HCT116 (cell line): Measurements from ENCODE around the gene RBM27. TPM values are rescaled to one million over a fixed set of nuclear protein-coding genes. Genes with fewer than 3 reads are reported as not detected.

Experiments used
- ATAC-seq: fragments of 200-7000 bp; cut with Tn5 transposase; 2 replicates; pipeline ENCODE4 v1.9.1; 2020; ENCODE audit warnings: mild to moderate bottlenecking, moderate library complexity
- BruUV-seq: library from RNA; stranded (reverse); fragments of 400-500 nt; replicated peaks from 2 replicates; lab custom pipeline; 2021; lab: Mats Ljungman, UMichigan
- CTCF ChIA-PET: fragments of 300-600 bp; sonication (Branson Sonifier 250); formaldehyde crosslinking; loops from one replicate; lab custom pipeline; 2021; ENCODE audit warnings: antibody characterized with exemption; lab: Charles Lee
- POLR2A ChIA-PET: fragments of 300-600, 350-600 bp; sonication (Branson Sonifier 250); formaldehyde crosslinking; loops from one replicate; lab custom pipeline; 2021; ENCODE audit warnings: antibody characterized with exemption; lab: Charles Lee
- RAD21 ChIA-PET, 2 experiments: fragments of 300-600 bp; sonication (Branson Sonifier 250); formaldehyde crosslinking; loops; one replicate each; lab custom pipeline; 2023; ENCODE audit warnings: low total read pairs in 2 of 2; ENCODE audit not compliant: uncharacterized antibody in 2 of 2, unreplicated experiment in 2 of 2, low non-redundant PET in 1 of 2; lab: Charles Lee
- DNase-seq: peaks from one replicate; pipeline ENCODE4 v3.0.0-alpha.2; 2010; ENCODE audit warnings: low read depth, low spot score
- H2AFZ ChIP-seq: fragments of 200-600 bp; shearing (Covaris generic), sonication (generic); 2 replicates; pipeline ENCODE4 v1.6.1; 2017; ENCODE audit warnings: low read depth, mixed run types, mixed read lengths, antibody characterized with exemption, low read length; ENCODE audit not compliant: poor library complexity, severe bottlenecking
- H3K27ac ChIP-seq: 2 replicates; pipeline ENCODE4 v1.5.1; 2012; ENCODE audit warnings: low read depth, low read length
- H3K27me3 ChIP-seq: fragments of 200-600 bp; sonication (generic); 2 replicates; pipeline ENCODE4 v1.6.1; 2016; ENCODE audit warnings: mixed run types, low read length, mixed read lengths; ENCODE audit not compliant: insufficient read depth
- H3K36me3 ChIP-seq, 2 experiments: fragments of 200-500 bp in 1 of 2; fragments of 200-600 bp in 1 of 2; sonication (Bioruptor generic) in 1 of 2; sonication (generic) in 1 of 2; 2 replicates each; pipeline versions ENCODE4 v1.5.1 to v1.6.1; 2014 to 2016; ENCODE audit warnings: low read length in 2 of 2, inconsistent platforms in 1 of 2, mixed read lengths in 1 of 2, mixed run types in 1 of 2; ENCODE audit not compliant: insufficient read depth in 2 of 2, control insufficient read depth in 1 of 2
- H3K4me1 ChIP-seq, 2 experiments: fragments of 200-600 bp in 1 of 2; sonication (generic) in 1 of 2; 2 replicates each; pipeline versions ENCODE4 v1.5.1 to v1.6.1; 2012 to 2017; ENCODE audit warnings: low read length in 2 of 2, inconsistent platforms in 1 of 2, mild to moderate bottlenecking in 1 of 2, mixed read lengths in 1 of 2, mixed run types in 1 of 2, moderate library complexity in 1 of 2; ENCODE audit not compliant: insufficient read depth in 2 of 2, control insufficient read depth in 1 of 2
- H3K4me2 ChIP-seq: fragments of 200-600 bp; sonication (generic); 2 replicates; pipeline ENCODE4 v1.6.1; 2017; ENCODE audit warnings: mixed run types, low read length, mixed read lengths
- H3K4me3 ChIP-seq, 2 experiments: fragments of 200-600 bp in 1 of 2; sonication (generic) in 1 of 2; replicated peaks in 1 of 2; 2 replicates each; pipeline ENCODE4 v1.5.1; 2011 to 2016; ENCODE audit warnings: low read length in 2 of 2, control low read depth in 1 of 2, low read depth in 1 of 2, mild to moderate bottlenecking in 1 of 2, mixed read lengths in 1 of 2, mixed run types in 1 of 2
- H3K79me2 ChIP-seq: fragments of 200-600 bp; sonication (generic); 2 replicates; pipeline ENCODE4 v1.6.1; 2017; ENCODE audit warnings: mild to moderate bottlenecking, mixed run types, low read length, moderate library complexity, mixed read lengths; ENCODE audit not compliant: insufficient read depth
- H3K9ac ChIP-seq: fragments of 200-600 bp; sonication (generic); 2 replicates; pipeline ENCODE4 v1.6.1; 2016; ENCODE audit warnings: low read length, mixed read lengths
- H3K9me2 ChIP-seq: fragments of 200-600 bp; sonication (generic), shearing (Covaris generic); 2 replicates; pipeline ENCODE4 v1.6.1; 2017; ENCODE audit warnings: mixed run types, mild to moderate bottlenecking, moderate library complexity; ENCODE audit not compliant: insufficient read depth
- H3K9me3 ChIP-seq, 2 experiments: fragments of 200-500 bp in 1 of 2; fragments of 200-600 bp in 1 of 2; sonication (Bioruptor generic) in 1 of 2; sonication (generic) in 1 of 2; 2 replicates each; pipeline ENCODE4 v1.6.1; 2014 to 2017; ENCODE audit warnings: low read length in 2 of 2, mixed read lengths in 2 of 2, inconsistent platforms in 1 of 2, low read depth in 1 of 2, mild to moderate bottlenecking in 1 of 2, mixed run types in 1 of 2, moderate library complexity in 1 of 2; ENCODE audit not compliant: control insufficient read depth in 1 of 2, insufficient read depth in 1 of 2
- H4K20me1 ChIP-seq: fragments of 200-600 bp; sonication (generic), shearing (Covaris generic); 2 replicates; pipeline ENCODE4 v1.6.1; 2017; ENCODE audit warnings: mixed run types, mild to moderate bottlenecking, moderate library complexity; ENCODE audit not compliant: insufficient read depth
- EGR1 ChIP-seq: IDR thresholded peaks from 2 replicates; pipeline ENCODE4 v1.6.1; 2012; ENCODE audit warnings: low read depth
- FOSL1 ChIP-seq: IDR thresholded peaks from 2 replicates; pipeline ENCODE4 v1.6.1; 2012; ENCODE audit warnings: low read depth
- JUND ChIP-seq: IDR thresholded peaks from 2 replicates; pipeline ENCODE4 v1.6.1; 2012
- POLR2A ChIP-seq: IDR thresholded peaks from 2 replicates; pipeline ENCODE4 v1.7.0; 2011; ENCODE audit warnings: borderline replicate concordance; ENCODE audit not compliant: insufficient read depth, insufficient read length; ENCODE audit errors: extremely low read depth
- RAD21 ChIP-seq: IDR thresholded peaks from 2 replicates; pipeline ENCODE4 v1.6.1; 2012; ENCODE audit warnings: low read depth, mild to moderate bottlenecking
- SIN3A ChIP-seq: IDR thresholded peaks from 2 replicates; pipeline ENCODE4 v1.6.1; 2012; ENCODE audit warnings: low read depth
- SP1 ChIP-seq: IDR thresholded peaks from 2 replicates; pipeline ENCODE4 v1.6.1; 2012; ENCODE audit warnings: low read depth
- TCF7L2 ChIP-seq: IDR thresholded peaks from 2 replicates; pipeline ENCODE4 v1.7.0; 2011; ENCODE audit warnings: borderline replicate concordance, inconsistent platforms; ENCODE audit not compliant: insufficient read depth, insufficient read length; ENCODE audit errors: extremely low read depth
- ZFX ChIP-seq: fragments of 450-650 bp; IDR thresholded peaks from 2 replicates; pipeline ENCODE4 v1.6.1; 2017
- intact Hi-C: fragments of 100-400 bp; cut with micrococcal nuclease; formaldehyde crosslinking; loops from 2 replicates; pipeline ENCODE4 v1.10.0; 2022
- total RNA-seq: library from RNA; stranded (reverse); gene quantifications from one replicate; pipeline ENCODE4 v1.2.1, GENCODE V29; 2021; ENCODE audit not compliant: unreplicated experiment
- TF ChIP-seq, protein P1 (sequence below): IDR thresholded peaks from 2 replicates; pipeline ENCODE4 v1.6.1; 2011; ENCODE audit warnings: mild to moderate bottlenecking, low read length, moderate library complexity; ENCODE audit not compliant: insufficient replicate concordance; ENCODE audit errors: extremely low read depth
- TF ChIP-seq, protein P2 (sequence below): IDR thresholded peaks from 2 replicates; pipeline ENCODE4 v1.6.1; 2012
- TF ChIP-seq, protein P3 (sequence below), 3 experiments: fragments of 200-600 bp in 1 of 3; sonication (generic) in 1 of 3; IDR thresholded peaks in 2 of 3; conservative IDR thresholded peaks in 1 of 3; 2 replicates each; pipeline ENCODE4 v1.5.1; 2012 to 2017; ENCODE audit warnings: low read depth in 2 of 3, low read length in 2 of 3, antibody characterized with exemption in 1 of 3, borderline replicate concordance in 1 of 3, control low read depth in 1 of 3, mild to moderate bottlenecking in 1 of 3, mixed read lengths in 1 of 3, mixed run types in 1 of 3, moderate library complexity in 1 of 3; ENCODE audit not compliant: insufficient read depth in 1 of 3

The RBM27 gene
- total RNA-seq, 1 experiment from 2014 or later: 15.2 TPM

DNA sequence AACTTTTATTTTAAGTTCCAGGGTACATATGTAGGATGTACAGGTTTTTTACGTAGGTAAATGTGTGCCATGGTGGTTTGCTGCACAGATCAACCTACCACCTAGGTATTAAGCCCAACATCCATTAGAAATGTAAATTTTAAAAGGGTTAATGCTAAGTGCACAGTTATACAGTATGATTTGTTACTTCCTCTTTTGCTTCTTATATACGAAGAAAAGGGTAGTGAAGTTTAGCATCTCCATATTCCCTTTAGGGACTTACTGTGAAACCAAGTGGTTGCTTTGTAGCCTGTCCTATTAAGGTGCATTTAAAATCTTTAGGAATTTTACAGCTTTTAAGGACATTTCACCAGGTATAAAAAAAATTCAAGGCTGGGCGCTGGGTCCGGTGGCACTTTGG lies 46.4 kb downstream of the RBM27 start:
- no TSS peak for BruUV-seq
- Histone ChIP-seq H3K4me2 (no peak overlapping the region), H3K4me3 (no peak overlapping the region), H2AFZ (no peak overlapping the region), H3K27ac (no peak overlapping the region), H3K79me2 (peaks cover 44% of the 10 kb centered on the region), H4K20me1 (no peaks in the 10 kb centered on the region), H3K9me2 (no peaks in the 10 kb centered on the region), H3K9ac (no peak overlapping the region), H3K36me3 (peaks cover 0 to 5% of the 10 kb centered on the region in 2 experiments; a peak in 3 of 4 replicates), H3K9me3 (no peaks in the 10 kb centered on the region), H3K27me3 (no peaks in the 10 kb centered on the region), H3K4me1 (no peaks in the 10 kb centered on the region)
- ChIA-PET RAD21 (no interaction called here), POLR2A (no interaction called here), CTCF (interaction anchor here (0.6 to 0.9 kb wide), 2 partner anchors 10 to 121 kb away, joined by 3 read pairs; no protein-coding TSS in a partner anchor)
- intact Hi-C loops: loop anchor here (5.0 kb wide), 1 partner anchor 82 kb away; no protein-coding TSS in a partner anchor
- ATAC-seq (no peak), DNase-seq (no peak)
- TF ChIP-seq SIN3A (no peak), ZFX (no peak), JUND (no peak), SP1 (no peak), FOSL1 (no peak), TCF7L2 (no peak), POLR2A (no peak), RAD21 (no peak), EGR1 (no peak)
- TF ChIP-seq, protein P1, sequence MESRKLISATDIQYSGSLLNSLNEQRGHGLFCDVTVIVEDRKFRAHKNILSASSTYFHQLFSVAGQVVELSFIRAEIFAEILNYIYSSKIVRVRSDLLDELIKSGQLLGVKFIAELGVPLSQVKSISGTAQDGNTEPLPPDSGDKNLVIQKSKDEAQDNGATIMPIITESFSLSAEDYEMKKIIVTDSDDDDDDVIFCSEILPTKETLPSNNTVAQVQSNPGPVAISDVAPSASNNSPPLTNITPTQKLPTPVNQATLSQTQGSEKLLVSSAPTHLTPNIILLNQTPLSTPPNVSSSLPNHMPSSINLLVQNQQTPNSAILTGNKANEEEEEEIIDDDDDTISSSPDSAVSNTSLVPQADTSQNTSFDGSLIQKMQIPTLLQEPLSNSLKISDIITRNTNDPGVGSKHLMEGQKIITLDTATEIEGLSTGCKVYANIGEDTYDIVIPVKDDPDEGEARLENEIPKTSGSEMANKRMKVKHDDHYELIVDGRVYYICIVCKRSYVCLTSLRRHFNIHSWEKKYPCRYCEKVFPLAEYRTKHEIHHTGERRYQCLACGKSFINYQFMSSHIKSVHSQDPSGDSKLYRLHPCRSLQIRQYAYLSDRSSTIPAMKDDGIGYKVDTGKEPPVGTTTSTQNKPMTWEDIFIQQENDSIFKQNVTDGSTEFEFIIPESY: no peak
- TF ChIP-seq, protein P2, sequence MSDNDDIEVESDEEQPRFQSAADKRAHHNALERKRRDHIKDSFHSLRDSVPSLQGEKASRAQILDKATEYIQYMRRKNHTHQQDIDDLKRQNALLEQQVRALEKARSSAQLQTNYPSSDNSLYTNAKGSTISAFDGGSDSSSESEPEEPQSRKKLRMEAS: no peak
- TF ChIP-seq, protein P3, sequence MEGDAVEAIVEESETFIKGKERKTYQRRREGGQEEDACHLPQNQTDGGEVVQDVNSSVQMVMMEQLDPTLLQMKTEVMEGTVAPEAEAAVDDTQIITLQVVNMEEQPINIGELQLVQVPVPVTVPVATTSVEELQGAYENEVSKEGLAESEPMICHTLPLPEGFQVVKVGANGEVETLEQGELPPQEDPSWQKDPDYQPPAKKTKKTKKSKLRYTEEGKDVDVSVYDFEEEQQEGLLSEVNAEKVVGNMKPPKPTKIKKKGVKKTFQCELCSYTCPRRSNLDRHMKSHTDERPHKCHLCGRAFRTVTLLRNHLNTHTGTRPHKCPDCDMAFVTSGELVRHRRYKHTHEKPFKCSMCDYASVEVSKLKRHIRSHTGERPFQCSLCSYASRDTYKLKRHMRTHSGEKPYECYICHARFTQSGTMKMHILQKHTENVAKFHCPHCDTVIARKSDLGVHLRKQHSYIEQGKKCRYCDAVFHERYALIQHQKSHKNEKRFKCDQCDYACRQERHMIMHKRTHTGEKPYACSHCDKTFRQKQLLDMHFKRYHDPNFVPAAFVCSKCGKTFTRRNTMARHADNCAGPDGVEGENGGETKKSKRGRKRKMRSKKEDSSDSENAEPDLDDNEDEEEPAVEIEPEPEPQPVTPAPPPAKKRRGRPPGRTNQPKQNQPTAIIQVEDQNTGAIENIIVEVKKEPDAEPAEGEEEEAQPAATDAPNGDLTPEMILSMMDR (IDR thresholded peaks at IDR 0.05 in 2 of 3, conservative IDR thresholded peaks at IDR 0.05 in 1 of 3; ENCODE audit: borderline replicate concordance in 1 of 3, insufficient read depth in 1 of 3, low read depth in 2 of 3, low read length in 2 of 3): no peak

Other genes with a start within 250 kb of the RBM27 start
- 2.6 TPM for gene PLAC8L1, start 98.0 kb upstream of the RBM27 start, total RNA-seq
- 171 TPM for gene LARS1, start 21.0 kb upstream of the RBM27 start, total RNA-seq
- gene POU4F3, start 135.2 kb downstream of the RBM27 start, total RNA-seq: 0.15 TPM
- gene TCERG1, start 243.7 kb downstream of the RBM27 start, total RNA-seq: 83.5 TPM